Left cardiac atrium (tissue), 4 donors: ENCODE results near the gene SPDYE6. TPM values are rescaled to one million over a fixed set of nuclear protein-coding genes. Genes with fewer than 3 reads are reported as not detected.
"Not testable (repeated sequence)": the region's sequence is repeated elsewhere in the genome, so short reads cannot be mapped to it uniquely, and the experiment has no call there.

Experiments
- ATAC-seq, 2 donors: fragments of 200-7000 bp; cut with Tn5 transposase; one replicate each; pipeline ENCODE4 v1.9.1; 2020; ENCODE audit warnings: mild to moderate bottlenecking in 2 of 2, moderate library complexity in 2 of 2
- DNase-seq: peaks from one replicate; pipeline ENCODE4 v3.0.0-alpha.2; 2020
- intact Hi-C, 2 donors: fragments of 100-400 bp; cut with DNase I; formaldehyde crosslinking; loops; one replicate each; pipeline versions ENCODE4 v1.14.1 to v1.15.1; 2022 to 2023
- total RNA-seq, 2 donors: library from RNA; stranded (reverse); fragmentation: NEBNext Ultra II Directional; extraction: Animal tissue kit (Norgen Biotek cat#: 25700); gene quantifications; one replicate each; pipeline ENCODE4 v1.2.1, GENCODE V29; 2021
- donor health status: DM: no; HTN: yes; CAD: no.
- donor health status: DM: no; HTN: yes; CAD: no; lungs with severe emphysema.
- donor health status: DM: yes; HTN: yes; CAD: no.
- donor health status: Dilated cardiomyopathy.

SPDYE6 gene
- total RNA-seq, 2 donors from 2014 or later: not detected

- DNase-seq (peak; percentile 43), ATAC-seq (peak; percentile 45 to 52)
- intact Hi-C loops: no loop called here
Observed at GRCh38 chr7:102321351-102322201, 34.7 kb downstream of the SPDYE6 start.

- no peak for ATAC-seq
- intact Hi-C loops: no loop called here
- no peak for DNase-seq
Observed at GRCh38 chr7:102320601-102321350, 35.5 kb downstream of the SPDYE6 start.

GRCh38 chr7:102320181-102320580 is 36.1 kb downstream of the SPDYE6 start:
- ATAC-seq (no peak), DNase-seq (no peak)
- intact Hi-C loops: no loop called here

GRCh38 chr7:102319671-102320070 is 36.6 kb downstream of the SPDYE6 start:
- no peak for ATAC-seq
- no peak for DNase-seq
- intact Hi-C loops: no loop called here

GRCh38 chr7:102318482-102318971 is 37.7 kb downstream of the SPDYE6 start:
- intact Hi-C loops: no loop called here
- DNase-seq (peak; percentile 36), ATAC-seq (peak; percentile 19 to 49)

GRCh38 chr7:102317231-102318059 is 38.8 kb downstream of the SPDYE6 start:
- DNase-seq: no peak
- intact Hi-C loops: no loop called here
- ATAC-seq: no peak

GRCh38 chr7:102313997-102314780 is 42.1 kb downstream of the SPDYE6 start:
- intact Hi-C loops: no loop called here
- DNase-seq: no peak

GRCh38 chr7:102312317-102312716 is 43.9 kb downstream of the SPDYE6 start:
- no peak for DNase-seq
- intact Hi-C loops: no loop called here
- ATAC-seq: no peak

More at GRCh38 chr7:102313997-102314780, 42.1 kb downstream of the SPDYE6 start:
- no peak for ATAC-seq

- ATAC-seq (no peak), DNase-seq (no peak)
- intact Hi-C loops: no loop called here
Observed at GRCh38 chr7:102310414-102310815, 45.8 kb downstream of the SPDYE6 start.

- ATAC-seq: peak; percentile 45 to 67
- DNase-seq: peak; percentile 59
- intact Hi-C loops: no loop called here
Observed at GRCh38 chr7:102306916-102307677, 49.1 kb downstream of the SPDYE6 start.

GRCh38 chr7:102305414-102306268 is 50.6 kb downstream of the SPDYE6 start:
- intact Hi-C loops: no loop called here
- ATAC-seq (no peak), DNase-seq (no peak)

- ATAC-seq (peak in 1 of 2 donors; percentile 36), DNase-seq (peak; percentile 46)
- intact Hi-C loops: no loop called here
Observed at GRCh38 chr7:102304668-102305067, 51.6 kb downstream of the SPDYE6 start.

GRCh38 chr7:102303669-102304422 is 52.4 kb downstream of the SPDYE6 start:
- intact Hi-C loops: no loop called here
- ATAC-seq: no peak
- DNase-seq: no peak

- ATAC-seq (no peak), DNase-seq (no peak)
- intact Hi-C loops: no loop called here
Observed at GRCh38 chr7:102302025-102302424, 54.2 kb downstream of the SPDYE6 start.

- intact Hi-C loops, DNase-seq, ATAC-seq: not testable (repeated sequence)
Observed at GRCh38 chr7:102301367-102301766, 54.9 kb downstream of the SPDYE6 start.

GRCh38 chr7:102300643-102301221 is 55.5 kb downstream of the SPDYE6 start:
- DNase-seq: no peak
- intact Hi-C loops: no loop called here
- no peak for ATAC-seq
